Neuron (in vitro differentiated cells): ENCODE data around the gene SPTLC2.

Experiments used
- H2AFZ ChIP-seq: one replicate; pipeline ENCODE4 v1.6.1; 2013; ENCODE audit warnings: low read depth, mild to moderate bottlenecking, inconsistent platforms, low read length, moderate library complexity
- H3K27me3 ChIP-seq: one replicate; pipeline ENCODE4 v1.6.1; 2013; ENCODE audit warnings: low read length; ENCODE audit not compliant: insufficient read depth
- H3K36me3 ChIP-seq: one replicate; pipeline ENCODE4 v1.6.1; 2013; ENCODE audit warnings: low read length; ENCODE audit not compliant: insufficient read depth
- H3K4me1 ChIP-seq: one replicate; pipeline ENCODE4 v1.6.1; 2013; ENCODE audit warnings: low read length; ENCODE audit not compliant: insufficient read depth
- H3K4me3 ChIP-seq: 2 replicates; pipeline ENCODE4 v1.5.1; 2013; ENCODE audit warnings: mild to moderate bottlenecking, low read length, moderate library complexity
- H3K9me3 ChIP-seq: one replicate; pipeline ENCODE4 v1.6.1; 2013; ENCODE audit warnings: low read length

The SPTLC2 gene

GRCh38 chr14:77520555-77520954, 95.9 kb downstream of the SPTLC2 start:
- H3K27me3 ChIP-seq: no peaks in the 10 kb centered on the region
- H3K36me3 ChIP-seq: peaks cover 24% of the 10 kb centered on the region
- H3K9me3 ChIP-seq: no peaks in the 10 kb centered on the region
- no peak overlapping the region for H3K4me3 ChIP-seq
- H3K4me1 ChIP-seq: no peaks in the 10 kb centered on the region
- no peak overlapping the region for H2AFZ ChIP-seq

GRCh38 chr14:77516126-77516525, 100.3 kb downstream of the SPTLC2 start:
- H2AFZ ChIP-seq: no peak overlapping the region
- H3K36me3 ChIP-seq: peaks cover 33% of the 10 kb centered on the region
- H3K27me3 ChIP-seq: no peaks in the 10 kb centered on the region
- no peak overlapping the region for H3K4me3 ChIP-seq
- H3K9me3 ChIP-seq: no peaks in the 10 kb centered on the region
- H3K4me1 ChIP-seq: no peaks in the 10 kb centered on the region

- Histone ChIP-seq H3K4me3 (no peak overlapping the region), H3K36me3 (peaks cover 18% of the 10 kb centered on the region), H3K27me3 (no peaks in the 10 kb centered on the region), H2AFZ (no peak overlapping the region), H3K4me1 (no peaks in the 10 kb centered on the region), H3K9me3 (no peaks in the 10 kb centered on the region)
Measured at GRCh38 chr14:77511486-77512162, 104.8 kb downstream of the SPTLC2 start.

GRCh38 chr14:77509366-77509765, 107.1 kb downstream of the SPTLC2 start:
- no peak overlapping the region for H3K4me3 ChIP-seq
- no peaks in the 10 kb centered on the region for H3K4me1 ChIP-seq
- no peaks in the 10 kb centered on the region for H3K27me3 ChIP-seq
- peaks cover 18% of the 10 kb centered on the region for H3K36me3 ChIP-seq
- H3K9me3 ChIP-seq: no peaks in the 10 kb centered on the region
- H2AFZ ChIP-seq: no peak overlapping the region

GRCh38 chr14:77508876-77509275, 107.6 kb downstream of the SPTLC2 start:
- no peaks in the 10 kb centered on the region for H3K9me3 ChIP-seq
- H3K36me3 ChIP-seq: peaks cover 18% of the 10 kb centered on the region
- H3K27me3 ChIP-seq: no peaks in the 10 kb centered on the region
- no peak overlapping the region for H3K4me3 ChIP-seq
- no peak overlapping the region for H2AFZ ChIP-seq
- no peaks in the 10 kb centered on the region for H3K4me1 ChIP-seq

GRCh38 chr14:77508249-77508648, 108.2 kb downstream of the SPTLC2 start:
- Histone ChIP-seq H3K27me3 (no peaks in the 10 kb centered on the region), H3K36me3 (peaks cover 18% of the 10 kb centered on the region), H2AFZ (no peak overlapping the region), H3K4me3 (no peak overlapping the region), H3K9me3 (no peaks in the 10 kb centered on the region), H3K4me1 (no peaks in the 10 kb centered on the region)

GRCh38 chr14:77507762-77508161, 108.7 kb downstream of the SPTLC2 start:
- Histone ChIP-seq H3K9me3 (no peaks in the 10 kb centered on the region), H3K36me3 (peaks cover 18% of the 10 kb centered on the region), H3K4me1 (no peaks in the 10 kb centered on the region), H3K27me3 (no peaks in the 10 kb centered on the region), H2AFZ (no peak overlapping the region), H3K4me3 (no peak overlapping the region)

GRCh38 chr14:77505031-77505430, 111.4 kb downstream of the SPTLC2 start:
- Histone ChIP-seq H3K4me1 (no peaks in the 10 kb centered on the region), H3K27me3 (peaks cover 8% of the 10 kb centered on the region), H3K36me3 (peaks cover 2% of the 10 kb centered on the region), H3K4me3 (no peak overlapping the region), H3K9me3 (no peaks in the 10 kb centered on the region), H2AFZ (no peak overlapping the region)

GRCh38 chr14:77503138-77503537, 113.3 kb downstream of the SPTLC2 start:
- no peaks in the 10 kb centered on the region for H3K9me3 ChIP-seq
- H3K4me1 ChIP-seq: peaks cover 8% of the 10 kb centered on the region
- H3K27me3 ChIP-seq: peaks cover 27% of the 10 kb centered on the region
- H3K4me3 ChIP-seq: no peak overlapping the region
- no peaks in the 10 kb centered on the region for H3K36me3 ChIP-seq
- no peak overlapping the region for H2AFZ ChIP-seq

- Histone ChIP-seq H3K4me3 (no peak overlapping the region), H3K4me1 (peaks cover 9% of the 10 kb centered on the region), H3K9me3 (no peaks in the 10 kb centered on the region), H3K36me3 (no peaks in the 10 kb centered on the region), H2AFZ (no peak overlapping the region), H3K27me3 (peaks cover 31% of the 10 kb centered on the region)
Measured at GRCh38 chr14:77502109-77502782, 114.2 kb downstream of the SPTLC2 start.

- Histone ChIP-seq H3K4me1 (peaks cover 9% of the 10 kb centered on the region), H3K9me3 (no peaks in the 10 kb centered on the region), H3K36me3 (no peaks in the 10 kb centered on the region), H3K4me3 (peak overlapping the region; percentile 47), H3K27me3 (peaks cover 31% of the 10 kb centered on the region), H2AFZ (peak overlapping the region; percentile 96)
Measured at GRCh38 chr14:77498984-77499527, 117.4 kb downstream of the SPTLC2 start.

- peak within 1 kb of the TSS; percentile 96 for H2AFZ ChIP-seq
- peaks cover 9% of the 10 kb centered on the region for H3K4me1 ChIP-seq
- H3K4me3 ChIP-seq: peak within 1 kb of the TSS; percentile 47
- H3K27me3 ChIP-seq: peaks cover 31% of the 10 kb centered on the region
- H3K9me3 ChIP-seq: no peaks in the 10 kb centered on the region
- H3K36me3 ChIP-seq: no peaks in the 10 kb centered on the region
Measured at GRCh38 chr14:77498120-77498979, 118.1 kb downstream of the SPTLC2 start, which contains the start of gene ISM2. ISM2 (minus strand) TSS chr14:77498816; CDS start chr14:77498793, 23 bp downstream.

GRCh38 chr14:77495334-77495733, 121.1 kb downstream of the SPTLC2 start:
- H3K4me1 ChIP-seq: peaks cover 9% of the 10 kb centered on the region
- H2AFZ ChIP-seq: no peak overlapping the region
- no peaks in the 10 kb centered on the region for H3K36me3 ChIP-seq
- peaks cover 27% of the 10 kb centered on the region for H3K27me3 ChIP-seq
- H3K4me3 ChIP-seq: no peak overlapping the region
- no peaks in the 10 kb centered on the region for H3K9me3 ChIP-seq
